CD4-positive, alpha-beta T cell treated with Interleukin-10 for 1 hour (primary cell): ENCODE results near the gene MUC6.

Experiments
- DNase-seq: peaks from one replicate; pipeline ENCODE4 v3.0.0-alpha.2; 2020

Gene MUC6

GRCh38 chr11:1035577-1036283 is 788 bp downstream of the MUC6 start:
- no peak for DNase-seq

- no peak for DNase-seq
Measured at GRCh38 chr11:1034456-1035295, 1.8 kb downstream of the MUC6 start.

DNA sequence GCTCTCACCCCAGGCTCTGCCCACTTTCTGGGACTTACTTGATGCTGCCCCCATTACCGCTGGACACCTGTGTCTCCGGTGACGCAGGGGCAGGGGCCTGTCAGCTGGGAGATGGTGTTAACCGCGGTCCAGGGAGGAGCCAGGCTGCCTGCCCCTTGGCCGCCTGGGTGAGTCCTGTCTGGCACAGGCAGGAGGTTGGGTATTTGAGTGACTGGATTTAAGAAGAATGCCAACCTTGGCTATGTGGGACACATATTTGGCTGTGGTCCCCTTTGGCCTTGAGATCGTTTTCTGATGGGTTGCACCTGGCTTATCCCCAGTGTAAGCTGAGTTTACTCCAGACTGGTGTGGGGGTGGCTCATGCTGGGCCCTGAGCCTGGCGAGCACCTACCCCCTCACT is 2.5 kb downstream of the MUC6 start:
- no peak for DNase-seq

- DNase-seq = no peak
Measured at GRCh38 chr11:1033016-1033798, 3.3 kb downstream of the MUC6 start.

DNA sequence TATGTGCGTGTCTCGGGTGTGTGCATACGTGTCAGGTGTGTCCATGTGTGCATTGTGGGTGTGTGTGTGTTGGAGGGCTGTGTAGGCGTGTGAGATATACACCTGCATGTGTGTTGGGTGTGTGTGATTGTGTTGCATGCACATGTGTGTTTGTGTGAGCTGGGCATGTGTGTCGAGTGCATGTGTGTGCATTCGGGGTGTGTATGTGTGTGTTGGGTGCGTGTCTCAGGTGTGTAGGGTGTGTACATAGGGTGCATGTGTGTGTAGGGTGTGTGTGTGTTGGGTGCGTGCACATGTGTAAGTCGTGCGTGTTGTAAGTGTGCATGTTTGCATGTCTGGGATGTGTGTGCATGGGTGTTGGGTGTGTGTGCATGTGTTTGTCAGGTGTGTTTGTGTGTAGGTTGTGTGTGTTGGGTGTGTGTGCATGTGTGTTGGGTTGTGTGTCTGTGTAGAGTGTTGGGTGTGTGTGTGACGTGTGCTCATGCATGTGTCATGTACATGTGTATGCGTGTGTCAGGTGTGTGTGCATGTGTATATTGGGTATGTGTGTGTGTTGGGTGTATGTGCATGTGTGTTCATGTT is 4.1 kb downstream of the MUC6 start:
- DNase-seq = no peak

- no peak for DNase-seq
Measured at GRCh38 chr11:1031121-1031899, 5.2 kb downstream of the MUC6 start.

DNA sequence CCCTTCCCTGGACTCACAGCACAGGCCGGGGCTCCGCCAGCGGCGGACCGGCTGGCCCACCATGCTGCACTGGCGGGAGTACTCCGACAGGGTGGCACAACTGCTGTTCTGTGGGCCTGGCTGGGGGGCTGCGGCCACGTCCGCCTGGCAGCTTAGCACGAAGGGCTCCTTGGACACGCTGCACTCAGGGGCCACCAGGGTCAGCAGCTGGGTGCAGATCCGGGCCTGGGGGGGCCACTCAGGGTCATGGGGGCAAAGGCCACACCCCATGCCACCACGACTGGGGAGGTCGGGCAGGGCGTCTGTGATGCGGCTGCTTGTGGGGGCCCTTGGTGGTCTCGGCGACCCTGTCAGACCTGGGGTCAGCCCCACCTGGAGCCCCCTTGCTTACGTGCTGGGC is 6.0 kb downstream of the MUC6 start:
- DNase-seq = no peak

- DNase-seq = no peak
Measured at GRCh38 chr11:1030086-1030485, 6.4 kb downstream of the MUC6 start.

- no peak for DNase-seq
Measured at GRCh38 chr11:1029654-1030053, 6.9 kb downstream of the MUC6 start.

- no peak for DNase-seq
Measured at GRCh38 chr11:1029051-1029450, 7.5 kb downstream of the MUC6 start.

GRCh38 chr11:1028616-1029015 is 7.9 kb downstream of the MUC6 start:
- DNase-seq = no peak

DNA sequence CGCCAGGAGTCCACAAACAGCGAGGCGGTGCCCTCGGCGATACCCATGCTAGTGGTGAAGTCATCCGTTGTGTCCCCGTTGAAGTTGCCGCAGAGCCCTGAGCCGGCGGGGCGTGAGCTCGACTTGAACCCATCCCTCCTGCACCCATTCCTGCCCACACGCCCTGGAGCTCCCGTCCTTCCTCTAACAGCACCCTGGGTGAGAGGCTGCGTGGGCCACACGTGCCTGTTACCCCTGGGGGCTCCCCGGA is 8.3 kb downstream of the MUC6 start:
- DNase-seq = no peak

- no peak for DNase-seq
Measured at GRCh38 chr11:1027483-1028290, 8.8 kb downstream of the MUC6 start.

GRCh38 chr11:1026641-1027482 is 9.7 kb downstream of the MUC6 start:
- no peak for DNase-seq

DNA sequence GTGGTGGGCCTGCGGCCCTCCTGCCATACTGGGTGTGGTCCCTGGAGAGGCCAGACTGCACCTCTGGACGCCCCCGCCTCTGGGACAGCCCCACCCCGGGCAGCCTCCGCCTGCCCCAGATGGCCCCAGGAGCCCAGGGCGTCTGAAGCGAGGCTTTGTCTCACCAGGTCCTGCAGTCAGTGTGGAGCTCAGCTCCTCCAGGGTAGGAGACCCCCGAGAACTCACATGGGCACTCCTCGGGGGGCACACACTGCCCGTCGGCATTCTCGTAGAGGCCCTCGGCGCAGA is 10.4 kb downstream of the MUC6 start:
- no peak for DNase-seq

GRCh38 chr11:1025410-1026162 is 10.9 kb downstream of the MUC6 start:
- no peak for DNase-seq

GRCh38 chr11:1024597-1025409 is 11.7 kb downstream of the MUC6 start:
- no peak for DNase-seq

GRCh38 chr11:1023811-1024596 is 12.5 kb downstream of the MUC6 start:
- DNase-seq = no peak
